K562 (cell line): ENCODE results near the gene MRPS26. TPM values are rescaled to one million over a fixed set of nuclear protein-coding genes. Genes with fewer than 3 reads are reported as not detected.

Experiments used
- ATAC-seq: fragments of 200-7000 bp; cut with Tn5 transposase; 3 replicates; pipeline ENCODE4 v1.9.1; 2020; ENCODE audit warnings: moderate library complexity
- BruUV-seq: library from RNA; stranded (reverse); fragments of 400-500 nt; replicated peaks from 2 replicates; lab custom pipeline; 2021; lab: Mats Ljungman, UMichigan
- CTCF ChIA-PET: fragments of 300-600 bp; formaldehyde crosslinking; extraction: SDS; loops from one replicate; lab custom pipeline; 2021; ENCODE audit warnings: low intra/inter-chr PET ratio; lab: Yijun Ruan, JAX
- POLR2A ChIA-PET: fragments of 300-600, 350-650 bp; sonication (Branson Sonifier 250); formaldehyde crosslinking; extraction: SDS; loops from one replicate; lab custom pipeline; 2021; ENCODE audit warnings: antibody characterized with exemption, inconsistent platforms; lab: Yijun Ruan, JAX
- DNase-seq, 4 experiments: peaks; one replicate each; pipeline versions ENCODE4 v3.0.0 to v3.0.0-alpha.2; 2011 to 2018; ENCODE audit warnings: low spot score in 3 of 4, mixed read lengths in 3 of 4; ENCODE audit errors: extremely low read depth in 1 of 4
- FAIRE-seq: peaks from 2 replicates; lab custom pipeline; 2011; peaks lifted over from hg19 to GRCh38; lab: Jason Lieb, UNC
- H2AFZ ChIP-seq: 2 replicates; pipeline ENCODE4 v1.6.0; 2011; ENCODE audit warnings: low read depth, low read length, control low read depth, inconsistent platforms
- H3K27ac ChIP-seq: fragments of 200-600 bp; 3 replicates; pipeline ENCODE4 v1.8.0; 2011; ENCODE audit warnings: low read depth, mild to moderate bottlenecking, control low read depth, inconsistent platforms, low read length, moderate library complexity, mixed read lengths; ENCODE audit errors: extremely low read depth
- H3K27me3 ChIP-seq, 2 experiments: fragments of 300-600 bp in 1 of 2; 2 replicates in 1 of 2; 3 replicates in 1 of 2; pipeline versions ENCODE4 v1.6.0 to v1.8.0; 2011; ENCODE audit warnings: inconsistent platforms in 2 of 2, low read length in 2 of 2, mild to moderate bottlenecking in 1 of 2, mixed read lengths in 1 of 2, moderate library complexity in 1 of 2; ENCODE audit not compliant: control insufficient read depth in 2 of 2, insufficient read depth in 2 of 2
- H3K36me3 ChIP-seq: fragments of 300-600 bp; 3 replicates; pipeline ENCODE4 v1.8.0; 2011; ENCODE audit warnings: mild to moderate bottlenecking, low read length, inconsistent platforms; ENCODE audit not compliant: control insufficient read depth, insufficient read depth
- H3K4me1 ChIP-seq, 2 experiments: fragments of 200-600 bp in 1 of 2; replicated peaks in 1 of 2; 2 replicates in 1 of 2; 3 replicates in 1 of 2; pipeline versions ENCODE4 v1.5.1 to v1.8.0; 2011; ENCODE audit warnings: inconsistent platforms in 2 of 2, low read length in 2 of 2, mild to moderate bottlenecking in 1 of 2, mixed read lengths in 1 of 2, moderate library complexity in 1 of 2; ENCODE audit not compliant: control insufficient read depth in 2 of 2, insufficient read depth in 2 of 2
- H3K4me2 ChIP-seq: 2 replicates; pipeline ENCODE4 v1.6.1; 2011; ENCODE audit warnings: low read length, control low read depth, inconsistent platforms, mixed read lengths; ENCODE audit not compliant: insufficient read depth
- H3K4me3 ChIP-seq: fragments of 200-600 bp; sonication (generic), shearing (Covaris generic); 2 replicates; pipeline ENCODE4 v1.5.1; 2016; ENCODE audit warnings: control low read depth, inconsistent platforms
- H3K79me2 ChIP-seq: fragments of 200-600 bp; 3 replicates; pipeline ENCODE4 v1.8.0; 2011; ENCODE audit warnings: low read length, inconsistent platforms; ENCODE audit not compliant: control insufficient read depth, insufficient read depth
- H3K9ac ChIP-seq, 2 experiments: 2 replicates each; pipeline versions ENCODE4 v1.6.0 to v1.6.1; 2011; ENCODE audit warnings: low read depth in 2 of 2, low read length in 2 of 2, control low read depth in 1 of 2, inconsistent platforms in 1 of 2, mild to moderate bottlenecking in 1 of 2, mixed read lengths in 1 of 2; ENCODE audit not compliant: insufficient read depth in 1 of 2
- H3K9me1 ChIP-seq: one replicate; pipeline ENCODE4 v1.6.0; 2011; ENCODE audit warnings: inconsistent platforms, mild to moderate bottlenecking, low read length, moderate library complexity; ENCODE audit not compliant: control insufficient read depth, insufficient read depth
- H3K9me3 ChIP-seq: replicated peaks from 2 replicates; pipeline ENCODE4 v1.5.1; 2011; ENCODE audit warnings: low read depth, low read length, inconsistent platforms; ENCODE audit not compliant: control insufficient read depth, insufficient read depth
- H4K20me1 ChIP-seq: replicated peaks from 2 replicates; pipeline ENCODE4 v1.6.1; 2011; ENCODE audit warnings: low read length, inconsistent platforms, mixed read lengths; ENCODE audit not compliant: control insufficient read depth, insufficient read depth
- HNRNPK ChIP-seq: fragments of 200-400 bp; formaldehyde crosslinking; IDR thresholded peaks from one replicate; pipeline ENCODE4 v1.6.1; 2018; ENCODE audit warnings: mild to moderate bottlenecking, low read depth, low read length; ENCODE audit not compliant: poor library complexity, severe bottlenecking
- KLF13 ChIP-seq: fragments of 450-650 bp; IDR thresholded peaks from 2 replicates; pipeline ENCODE4 v1.6.1; 2016; ENCODE audit warnings: missing genetic modification characterization, low read depth, mild to moderate bottlenecking, missing compliant biosample characterization, moderate library complexity, borderline replicate concordance
- NCOA4 ChIP-seq: fragments of 450-650 bp; IDR thresholded peaks from 2 replicates; pipeline ENCODE4 v1.6.1; 2018; ENCODE audit warnings: mild to moderate bottlenecking; ENCODE audit not compliant: partially characterized antibody
- SNRNP70 ChIP-seq: fragments of 200-400 bp; formaldehyde crosslinking; optimal IDR thresholded peaks from 2 replicates; pipeline ENCODE3; 2017; ENCODE audit warnings: low read depth, low read length
- WGBS: fragments of 100-300 bp; shearing (Covaris generic); methylation state at CpG from one replicate; pipeline ENCODE4 v1.1.6; 2016; ENCODE audit warnings: low coverage, mixed read lengths; ENCODE audit not compliant: insufficient coverage; ENCODE audit errors: missing lambda C conversion rate; 5-methylcytosine and 5-hydroxymethylcytosine counted together
- in situ Hi-C: fragments of 300-500 bp; cut with MboI; formaldehyde crosslinking; loops from 4 replicates; pipeline ENCODE4 v1.15.0; 2018; ENCODE audit warnings: inconsistent platforms, mixed read lengths
- intact Hi-C: fragments of 100-400 bp; cut with micrococcal nuclease; formaldehyde crosslinking; loops from 2 replicates; pipeline ENCODE4 v1.14.2; 2022
- polyA plus RNA-seq, 8 experiments: library from polyadenylated mRNA; depleted of rRNA in 4 of 8; stranded (reverse) in 5 of 8; unstranded in 3 of 8; fragments of >200 nt; fragmentation: Nextera tagmentation in 2 of 8; fragmentation: Illumina TruSeq in 1 of 8; extraction: Ambion mirVana in 2 of 8; extraction: Trizol in 1 of 8; gene quantifications; 2 replicates each; pipeline versions ENCODE4 v1.2.1 to v1.2.3, GENCODE V29; 2011 to 2014; ENCODE audit warnings: inconsistent platforms in 1 of 8, missing spikeins in 1 of 8
- total RNA-seq, 7 experiments: library from RNA; depleted of rRNA in 6 of 7; stranded (reverse); fragments of >200 nt in 6 of 7; fragmentation: Illumina TruSeq in 2 of 7; extraction: Trizol in 2 of 7; gene quantifications; 2 replicates each; pipeline versions ENCODE4 v1.2.1 to v1.2.3, GENCODE V29; 2011 to 2021; ENCODE audit warnings: low replicate concordance in 1 of 7
- TF ChIP-seq, protein P1 (sequence below): sonication (generic); formaldehyde crosslinking; IDR thresholded peaks from 2 replicates; pipeline ENCODE4 v1.8.1; 2023; ENCODE audit warnings: missing genetic modification reagents, mild to moderate bottlenecking, borderline replicate concordance

The MRPS26 gene
- total and polyA plus RNA-seq, 9 of the 15 experiments (the other 6 are each of a cell fraction or from before 2014, with no cell fraction given) = 2.7 to 70.5 (median 28.8) TPM

DNA sequence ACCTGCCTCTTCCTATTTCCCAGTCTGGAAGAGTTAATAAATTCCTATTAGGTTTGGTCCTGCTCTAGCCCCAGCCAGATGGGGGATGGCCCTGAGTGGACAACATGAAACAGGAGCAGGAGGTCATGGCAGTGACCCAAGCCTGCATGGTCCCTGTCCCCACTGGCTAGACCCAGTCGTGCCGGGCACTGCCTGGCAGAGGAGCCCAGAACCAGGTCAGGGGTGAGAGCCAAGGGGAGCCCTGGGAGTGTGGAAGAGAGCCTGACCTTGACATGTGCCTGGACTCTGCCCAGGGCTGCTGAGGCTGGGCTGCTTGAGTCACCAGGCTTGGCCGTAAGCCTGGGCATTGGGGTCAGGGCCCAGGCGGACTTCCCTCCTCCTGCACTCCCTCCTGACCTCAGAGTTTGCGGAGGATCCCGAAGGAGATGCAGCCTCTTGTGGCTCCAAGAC is 35.1 kb downstream of the MRPS26 start:
- Histone ChIP-seq H3K27ac (no peak overlapping the region), H3K4me3 (no peak overlapping the region), H2AFZ (no peak overlapping the region), H3K9ac (no peak overlapping the region; a peak in 1 of 4 replicates), H3K9me3 (no peaks in the 10 kb centered on the region), H3K9me1 (peaks cover 3% of the 10 kb centered on the region), H3K79me2 (no peaks in the 10 kb centered on the region)
- no peak for ATAC-seq
- intact Hi-C loops = no loop called here
- FAIRE-seq = no peak
- 47% methylated on average over 2 of the region's 6 CpGs for WGBS
- POLR2A ChIA-PET = no interaction called here
- TF ChIP-seq HNRNPK (no peak), SNRNP70 (no peak), KLF13 (tag) (no peak), NCOA4 (no peak)
- TF ChIP-seq, protein P1, sequence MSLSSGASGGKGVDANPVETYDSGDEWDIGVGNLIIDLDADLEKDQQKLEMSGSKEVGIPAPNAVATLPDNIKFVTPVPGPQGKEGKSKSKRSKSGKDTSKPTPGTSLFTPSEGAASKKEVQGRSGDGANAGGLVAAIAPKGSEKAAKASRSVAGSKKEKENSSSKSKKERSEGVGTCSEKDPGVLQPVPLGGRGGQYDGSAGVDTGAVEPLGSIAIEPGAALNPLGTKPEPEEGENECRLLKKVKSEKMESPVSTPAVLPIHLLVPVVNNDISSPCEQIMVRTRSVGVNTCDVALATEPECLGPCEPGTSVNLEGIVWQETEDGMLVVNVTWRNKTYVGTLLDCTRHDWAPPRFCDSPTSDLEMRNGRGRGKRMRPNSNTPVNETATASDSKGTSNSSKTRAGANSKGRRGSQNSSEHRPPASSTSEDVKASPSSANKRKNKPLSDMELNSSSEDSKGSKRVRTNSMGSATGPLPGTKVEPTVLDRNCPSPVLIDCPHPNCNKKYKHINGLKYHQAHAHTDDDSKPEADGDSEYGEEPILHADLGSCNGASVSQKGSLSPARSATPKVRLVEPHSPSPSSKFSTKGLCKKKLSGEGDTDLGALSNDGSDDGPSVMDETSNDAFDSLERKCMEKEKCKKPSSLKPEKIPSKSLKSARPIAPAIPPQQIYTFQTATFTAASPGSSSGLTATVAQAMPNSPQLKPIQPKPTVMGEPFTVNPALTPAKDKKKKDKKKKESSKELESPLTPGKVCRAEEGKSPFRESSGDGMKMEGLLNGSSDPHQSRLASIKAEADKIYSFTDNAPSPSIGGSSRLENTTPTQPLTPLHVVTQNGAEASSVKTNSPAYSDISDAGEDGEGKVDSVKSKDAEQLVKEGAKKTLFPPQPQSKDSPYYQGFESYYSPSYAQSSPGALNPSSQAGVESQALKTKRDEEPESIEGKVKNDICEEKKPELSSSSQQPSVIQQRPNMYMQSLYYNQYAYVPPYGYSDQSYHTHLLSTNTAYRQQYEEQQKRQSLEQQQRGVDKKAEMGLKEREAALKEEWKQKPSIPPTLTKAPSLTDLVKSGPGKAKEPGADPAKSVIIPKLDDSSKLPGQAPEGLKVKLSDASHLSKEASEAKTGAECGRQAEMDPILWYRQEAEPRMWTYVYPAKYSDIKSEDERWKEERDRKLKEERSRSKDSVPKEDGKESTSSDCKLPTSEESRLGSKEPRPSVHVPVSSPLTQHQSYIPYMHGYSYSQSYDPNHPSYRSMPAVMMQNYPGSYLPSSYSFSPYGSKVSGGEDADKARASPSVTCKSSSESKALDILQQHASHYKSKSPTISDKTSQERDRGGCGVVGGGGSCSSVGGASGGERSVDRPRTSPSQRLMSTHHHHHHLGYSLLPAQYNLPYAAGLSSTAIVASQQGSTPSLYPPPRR (CRISPR knock-in tag) = no peak
- TF ChIP-seq, all 486 proteins: peak for 0
- CTCF ChIA-PET = no interaction called here
- Histone ChIP-seq H4K20me1 (no peaks in the 10 kb centered on the region), H3K27me3 (no peaks in the 10 kb centered on the region), H3K4me1 (peaks cover 15 to 32% of the 10 kb centered on the region in 2 experiments; a peak in 4 of 5 replicates), H3K4me2 (no peak overlapping the region), H3K36me3 (no peaks in the 10 kb centered on the region)
- no TSS peak for BruUV-seq
- DNase-seq = no peak
- in situ Hi-C loops = no loop called here
